DMS114 treated with DMSO at 0.1 percent for 48 hours (cell line): Measurements from ENCODE around the gene KHK.
A peak's percentile ranks its signal among the peaks of the same experiment; 100 is the strongest.
"Not testable (repeated sequence)": the region's sequence is repeated elsewhere in the genome, so short reads cannot be mapped to it uniquely, and the experiment has no call there.

ENCODE experiments used
- DNase-seq: peaks from one replicate; lab custom pipeline; 2025; ENCODE audit not compliant: unreplicated experiment; lab: John Stamatoyannopoulos, UW

The KHK gene

DNA sequence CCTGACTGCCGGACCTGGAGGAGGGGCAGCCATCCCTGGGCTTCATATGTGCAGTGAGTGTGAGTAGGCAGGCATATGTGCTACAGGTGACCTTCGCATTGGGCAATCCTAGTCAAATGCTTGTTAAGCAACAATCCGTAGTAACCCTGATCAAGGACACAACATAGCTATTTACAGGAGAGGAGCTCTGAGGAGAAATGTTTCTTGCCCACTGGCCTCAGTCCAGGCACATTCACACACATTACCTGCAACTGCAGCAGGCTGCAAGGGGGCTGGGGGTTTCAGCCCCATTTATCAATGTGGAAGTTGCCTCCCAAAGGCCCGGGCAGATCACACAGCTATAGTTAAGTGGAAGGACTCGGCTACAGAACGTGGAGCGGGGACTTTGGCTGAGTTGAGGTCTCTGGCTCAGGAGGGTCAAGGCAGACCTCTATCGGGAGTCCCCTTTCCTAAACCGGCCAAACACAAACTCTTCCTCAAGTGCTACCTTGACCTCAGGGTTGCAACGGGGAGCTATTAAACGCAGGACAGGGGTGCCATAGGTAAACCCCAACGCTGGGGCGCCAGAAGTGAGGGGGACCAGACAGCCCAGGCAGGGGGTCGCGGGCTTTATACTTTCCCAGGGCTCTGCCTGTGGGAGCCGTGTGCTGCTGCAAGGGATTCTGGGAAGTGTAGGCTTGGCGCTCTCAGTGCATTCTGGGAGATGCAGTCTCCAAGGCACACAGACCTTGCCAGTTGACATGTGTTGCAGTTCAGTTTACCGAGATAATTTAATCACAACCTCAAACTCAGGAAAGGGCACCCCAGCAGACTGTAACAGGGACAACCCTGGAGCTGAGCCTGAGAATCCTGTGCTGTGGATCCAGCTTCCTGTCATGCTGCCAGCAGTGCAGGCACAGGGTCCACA lies 9.4 kb downstream of the KHK start:
- peak; percentile 7 for DNase-seq

DNA sequence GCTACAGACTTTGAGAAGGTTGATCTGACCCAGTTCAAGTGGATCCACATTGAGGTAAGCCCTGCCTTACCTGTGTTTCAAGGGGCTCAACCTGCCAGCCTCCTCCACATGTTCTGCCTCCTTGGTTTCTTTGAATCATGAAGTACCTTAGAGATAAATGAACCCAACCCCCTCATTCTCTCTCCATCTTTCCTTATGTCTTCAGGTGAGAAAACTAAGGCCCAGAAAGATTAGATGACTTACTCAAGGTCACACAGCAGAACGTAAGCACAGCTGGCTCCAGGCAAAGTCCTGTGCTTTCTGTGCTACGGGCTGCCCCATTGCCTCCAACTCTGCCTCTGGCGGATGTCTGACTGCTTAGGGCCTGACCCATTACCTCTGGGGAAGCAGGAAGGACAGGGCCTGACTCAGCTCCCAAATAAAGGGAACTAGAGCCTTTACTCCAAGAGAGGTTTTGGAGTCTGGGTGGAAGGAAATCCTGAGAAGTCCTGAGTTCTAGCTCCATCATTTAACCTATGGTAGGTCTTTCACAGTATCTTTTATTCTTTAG lies 10.3 kb downstream of the KHK start:
- DNase-seq, result no peak

DNA sequence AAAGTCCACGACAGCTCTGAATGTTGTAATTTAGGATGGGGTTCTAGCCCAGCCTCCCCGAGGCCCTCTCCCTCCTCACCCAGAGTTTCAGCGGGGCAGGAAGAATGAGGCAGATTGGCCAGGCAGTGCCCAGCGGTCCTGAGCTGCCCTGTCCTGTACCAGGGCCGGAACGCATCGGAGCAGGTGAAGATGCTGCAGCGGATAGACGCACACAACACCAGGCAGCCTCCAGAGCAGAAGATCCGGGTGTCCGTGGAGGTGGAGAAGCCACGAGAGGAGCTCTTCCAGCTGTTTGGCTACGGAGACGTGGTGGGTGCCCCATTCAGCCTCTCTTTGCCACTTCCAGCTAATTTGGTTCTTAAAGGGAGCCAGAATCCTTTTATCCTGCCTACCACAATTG lies 10.8 kb downstream of the KHK start:
- no peak for DNase-seq

DNA sequence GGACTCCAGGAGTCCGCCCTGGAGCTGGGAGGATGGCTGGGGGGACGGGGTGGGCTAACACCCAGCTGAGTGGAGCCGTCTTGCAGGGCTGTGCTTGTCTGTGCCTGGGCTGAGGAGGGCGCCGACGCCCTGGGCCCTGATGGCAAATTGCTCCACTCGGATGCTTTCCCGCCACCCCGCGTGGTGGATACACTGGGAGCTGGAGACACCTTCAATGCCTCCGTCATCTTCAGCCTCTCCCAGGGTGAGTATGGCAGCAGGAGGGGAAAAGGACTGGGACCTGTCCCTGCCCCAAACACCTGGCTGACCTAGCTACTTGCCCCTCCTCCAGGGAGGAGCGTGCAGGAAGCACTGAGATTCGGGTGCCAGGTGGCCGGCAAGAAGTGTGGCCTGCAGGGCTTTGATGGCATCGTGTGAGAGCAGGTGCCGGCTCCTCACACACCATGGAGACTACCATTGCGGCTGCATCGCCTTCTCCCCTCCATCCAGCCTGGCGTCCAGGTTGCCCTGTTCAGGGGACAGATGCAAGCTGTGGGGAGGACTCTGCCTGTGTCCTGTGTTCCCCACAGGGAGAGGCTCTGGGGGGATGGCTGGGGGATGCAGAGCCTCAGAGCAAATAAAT lies 12.9 kb downstream of the KHK start:
- no peak for DNase-seq

DNA sequence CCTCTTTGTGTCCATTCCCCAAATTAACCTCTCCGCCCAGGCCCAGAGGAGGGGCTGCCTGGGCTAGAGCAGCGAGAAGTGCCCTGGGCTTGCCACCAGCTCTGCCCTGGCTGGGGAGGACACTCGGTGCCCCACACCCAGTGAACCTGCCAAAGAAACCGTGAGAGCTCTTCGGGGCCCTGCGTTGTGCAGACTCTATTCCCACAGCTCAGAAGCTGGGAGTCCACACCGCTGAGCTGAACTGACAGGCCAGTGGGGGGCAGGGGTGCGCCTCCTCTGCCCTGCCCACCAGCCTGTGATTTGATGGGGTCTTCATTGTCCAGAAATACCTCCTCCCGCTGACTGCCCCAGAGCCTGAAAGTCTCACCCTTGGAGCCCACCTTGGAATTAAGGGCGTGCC lies 13.5 kb downstream of the KHK start:
- DNase-seq, result no peak

DNA sequence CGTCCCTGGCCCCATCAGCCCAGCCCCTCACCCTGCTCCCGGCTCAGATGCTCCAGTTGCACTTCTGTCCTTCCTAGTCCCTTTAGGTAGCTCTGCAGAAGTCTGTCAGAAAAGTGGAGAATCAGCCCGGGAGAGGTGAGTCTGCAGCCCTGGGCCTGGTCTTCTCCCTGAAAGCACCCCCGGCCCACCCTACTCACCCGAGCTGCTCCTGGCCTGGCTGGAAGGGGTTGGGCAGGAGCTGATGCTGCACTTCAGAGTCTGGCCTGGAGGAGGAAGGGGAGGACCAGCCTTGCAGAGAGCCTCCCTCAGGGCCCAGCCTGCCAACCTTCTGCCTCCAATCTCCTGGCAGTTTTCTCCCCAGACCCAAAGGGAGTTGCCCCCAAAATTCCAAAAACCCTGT lies 15.8 kb downstream of the KHK start:
- DNase-seq, result no peak

- no peak for DNase-seq
Observed at GRCh38 chr2:27105981-27106380, 19.4 kb downstream of the KHK start.

DNA sequence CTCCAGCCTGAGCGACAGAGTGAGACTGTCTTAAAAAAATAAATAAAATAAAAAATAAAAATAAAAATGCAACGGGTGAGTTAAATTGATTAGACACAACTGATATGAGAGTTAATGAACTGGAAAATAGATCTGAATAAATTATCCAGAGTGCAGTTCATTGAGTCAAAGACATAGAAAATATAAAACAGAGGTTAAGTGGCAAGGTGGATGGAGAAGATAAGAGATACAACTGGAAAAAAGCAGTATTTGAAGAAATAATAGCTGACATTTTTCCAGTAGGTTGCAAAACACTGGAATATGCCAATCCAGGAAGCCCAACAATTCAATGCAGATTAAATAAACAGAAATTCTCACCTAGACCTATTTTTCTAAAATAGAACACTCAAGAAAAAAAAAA lies 21.6 kb downstream of the KHK start:
- no peak for DNase-seq

- no peak for DNase-seq
Observed at GRCh38 chr2:27109083-27109482, 22.5 kb downstream of the KHK start.

GRCh38 chr2:27110603-27111352 lies 24.2 kb downstream of the KHK start:
- DNase-seq, result not testable (repeated sequence)

GRCh38 chr2:27111392-27112078 lies 25.0 kb downstream of the KHK start:
- not testable (repeated sequence) for DNase-seq

DNA sequence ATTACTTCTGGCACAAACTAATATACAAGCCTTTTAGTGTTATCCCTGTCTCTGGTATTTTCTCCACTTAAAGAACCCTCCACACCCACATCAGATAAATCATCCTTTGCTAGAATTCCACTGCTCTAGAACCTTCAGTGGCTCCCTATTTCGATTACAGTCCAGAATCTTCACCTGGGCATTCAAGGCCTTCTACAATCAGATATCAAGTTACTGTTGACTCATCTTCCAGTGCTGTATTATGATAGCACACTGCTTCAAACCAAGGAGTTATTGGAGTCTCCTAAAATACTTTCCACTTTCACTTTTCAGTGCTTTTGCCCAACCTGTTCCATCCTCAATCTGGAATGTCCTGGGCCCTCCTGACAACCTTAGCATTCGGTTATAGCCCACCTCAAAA lies 28.9 kb downstream of the KHK start:
- no peak for DNase-seq

DNA sequence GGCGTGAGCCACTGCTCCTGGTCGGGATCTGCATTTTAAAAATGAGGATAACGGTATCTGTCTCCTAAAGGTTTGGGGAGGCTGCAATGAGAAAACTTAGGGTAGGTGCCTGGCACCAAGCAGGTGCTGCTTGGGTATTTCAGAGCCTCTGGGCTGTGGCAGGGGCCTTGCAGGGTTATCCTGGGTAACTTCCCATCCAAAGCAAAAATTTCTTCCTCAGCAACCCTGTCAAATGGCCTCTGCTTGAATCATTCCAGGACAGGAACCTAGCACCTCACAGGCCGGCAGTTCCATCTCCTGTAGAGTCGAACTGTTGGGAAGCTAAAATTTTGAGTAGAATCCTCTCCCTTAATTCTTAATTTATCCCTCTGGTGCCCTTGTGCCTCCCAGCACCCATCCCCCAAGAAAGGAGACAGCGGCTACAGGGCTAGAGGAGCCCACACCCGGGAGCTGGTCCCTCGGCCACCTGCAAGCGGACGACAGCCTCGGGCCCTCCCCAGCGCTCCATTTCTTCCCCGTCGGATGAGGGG lies 31.5 kb downstream of the KHK start:
- DNase-seq, result no peak

- no peak for DNase-seq
Observed at GRCh38 chr2:27118525-27119329, 32.2 kb downstream of the KHK start, which contains the start of gene CGREF1. Gene CGREF1, minus strand, starts transcription at chr2:27119128. Its CDS starts 14,762 bp downstream, at chr2:27104366.

DNA sequence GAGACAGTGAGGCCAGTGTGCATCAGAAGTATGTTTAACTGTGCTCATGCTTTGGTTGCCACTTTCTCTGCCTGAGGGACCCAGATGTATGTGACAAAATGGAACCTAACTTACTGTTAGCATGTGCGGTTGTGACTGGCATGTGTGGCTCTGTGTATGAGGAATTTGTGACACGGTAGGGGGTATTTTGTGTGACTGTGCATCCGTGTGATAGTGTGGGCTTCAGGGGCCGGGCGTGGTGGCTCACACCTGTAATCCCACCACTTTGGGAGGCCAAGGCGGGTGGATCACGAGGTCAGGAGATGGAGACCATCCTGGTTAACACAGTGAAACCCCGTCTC lies 32.7 kb downstream of the KHK start:
- DNase-seq, result not testable (repeated sequence)

- DNase-seq, result no peak
Observed at GRCh38 chr2:27121906-27122305, 35.3 kb downstream of the KHK start.

DNA sequence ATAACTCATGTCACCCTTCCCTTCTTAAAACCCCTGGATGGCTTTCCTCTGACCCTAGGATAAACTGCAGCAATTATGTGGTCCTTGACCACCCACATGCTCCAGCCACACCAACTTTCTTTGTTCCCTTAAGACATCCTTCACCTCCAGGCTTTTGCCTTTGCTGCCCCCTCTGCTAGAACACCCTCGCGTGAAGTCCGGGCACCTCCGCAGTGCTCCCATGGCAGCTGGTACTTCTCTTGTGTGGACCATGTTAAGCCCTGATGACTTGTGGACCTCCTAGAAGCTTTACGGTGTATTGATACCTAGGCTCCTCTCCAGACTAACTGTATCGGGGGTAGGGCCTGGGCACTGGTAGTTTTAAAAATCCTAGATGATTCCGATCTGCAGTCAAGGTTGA lies 36.2 kb downstream of the KHK start:
- no peak for DNase-seq

DNA sequence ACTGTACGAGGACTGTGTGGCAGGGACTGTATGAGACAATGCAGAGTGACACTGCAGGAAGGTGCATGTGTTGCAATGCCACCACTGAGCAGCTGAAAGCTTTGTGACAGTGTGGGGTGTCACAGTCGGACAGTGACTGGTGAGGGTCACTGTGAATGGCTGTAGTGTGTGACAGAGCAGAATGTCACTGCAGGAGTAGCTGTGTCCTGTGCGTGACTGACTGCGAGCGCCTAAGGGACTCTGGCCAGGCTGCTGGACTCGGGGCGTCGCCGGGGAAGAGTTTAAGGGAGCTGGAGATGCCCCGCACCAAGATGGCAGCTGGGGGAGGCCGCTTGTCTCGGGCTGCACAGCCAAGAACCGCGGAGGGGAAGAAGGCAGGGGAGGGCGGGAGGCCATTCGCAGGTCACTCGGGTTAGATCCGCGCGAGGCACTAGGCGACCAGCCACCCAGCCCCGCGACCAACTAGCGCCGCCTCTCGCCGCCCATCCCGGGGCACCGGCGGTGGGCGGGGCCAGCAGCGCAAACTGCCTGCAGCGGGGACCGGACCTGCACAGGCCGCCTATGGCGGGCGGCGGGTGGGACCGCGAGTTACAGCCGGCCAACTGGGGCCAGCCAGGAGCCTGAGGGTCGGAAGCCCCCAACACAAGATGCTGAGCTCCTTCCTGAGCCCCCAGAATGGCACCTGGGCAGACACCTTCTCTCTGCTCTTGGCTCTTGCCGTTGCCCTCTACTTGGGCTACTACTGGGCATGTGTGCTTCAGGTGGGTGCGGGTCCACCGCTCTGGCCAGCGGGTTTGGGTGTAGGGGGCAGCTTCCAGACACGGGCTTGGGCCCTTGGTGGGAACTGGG lies 37.0 kb downstream of the KHK start, which contains the start of gene ABHD1:
Gene ABHD1 (plus strand): TSS at position 514 of the 849 bp plus-strand sequence. CDS start 134 bp downstream, at position 648.
- DNase-seq, result no peak

DNA sequence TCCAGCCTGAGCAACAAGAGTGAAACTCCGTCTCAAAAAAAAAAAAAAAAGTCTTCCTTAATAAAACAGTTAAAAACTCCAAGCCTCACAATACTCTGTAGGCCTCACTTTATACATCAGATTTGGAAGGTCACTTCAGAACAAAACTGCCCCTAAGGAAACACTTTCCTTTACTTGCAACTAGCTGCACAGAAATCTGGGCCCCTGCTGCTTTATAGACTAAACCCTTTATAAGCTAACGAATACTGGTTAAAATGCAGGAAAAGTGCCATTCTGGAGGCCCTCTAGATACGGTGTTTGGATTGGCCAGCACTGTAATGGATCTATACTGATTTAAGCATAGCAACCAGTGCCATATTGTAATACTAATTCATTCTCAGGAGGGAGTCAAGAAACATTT lies 38.5 kb downstream of the KHK start:
- no peak for DNase-seq
